HUES64 (cell line): Measurements from ENCODE around the gene INPP5B.
"Not testable (repeated sequence)": the region's sequence is repeated elsewhere in the genome, so short reads cannot be mapped to it uniquely, and the experiment has no call there.

Experiments used
- H3K27ac ChIP-seq: 2 replicates; pipeline ENCODE4 v1.7.0; 2013; ENCODE audit warnings: low read depth, low read length, inconsistent platforms
- H3K27me3 ChIP-seq: 2 replicates; pipeline ENCODE4 v1.6.1; 2013; ENCODE audit warnings: mild to moderate bottlenecking, low read length; ENCODE audit not compliant: insufficient read depth
- H3K36me3 ChIP-seq: 2 replicates; pipeline ENCODE4 v1.6.1; 2013; ENCODE audit warnings: mild to moderate bottlenecking, low read length; ENCODE audit not compliant: insufficient read depth
- H3K4me1 ChIP-seq: 2 replicates; pipeline ENCODE4 v1.6.1; 2013; ENCODE audit warnings: mild to moderate bottlenecking, low read length, moderate library complexity; ENCODE audit not compliant: insufficient read depth
- H3K4me3 ChIP-seq: 2 replicates; pipeline ENCODE4 v1.5.1; 2013; ENCODE audit warnings: mild to moderate bottlenecking, low read length, moderate library complexity
- H3K9ac ChIP-seq: 2 replicates; pipeline ENCODE4 v1.6.1; 2013; ENCODE audit warnings: mild to moderate bottlenecking, low read depth, low read length
- H3K9me3 ChIP-seq: 2 replicates; pipeline ENCODE4 v1.6.1; 2013; ENCODE audit warnings: low read depth, low read length; ENCODE audit not compliant: insufficient read depth
- WGBS: fragments of 150-250, 120-280 bp; methylation state at CpG from one replicate; pipeline ENCODE4 v1.1.7; 2013; ENCODE audit warnings: missing lambda C conversion rate; 5-methylcytosine and 5-hydroxymethylcytosine counted together

The INPP5B gene

DNA sequence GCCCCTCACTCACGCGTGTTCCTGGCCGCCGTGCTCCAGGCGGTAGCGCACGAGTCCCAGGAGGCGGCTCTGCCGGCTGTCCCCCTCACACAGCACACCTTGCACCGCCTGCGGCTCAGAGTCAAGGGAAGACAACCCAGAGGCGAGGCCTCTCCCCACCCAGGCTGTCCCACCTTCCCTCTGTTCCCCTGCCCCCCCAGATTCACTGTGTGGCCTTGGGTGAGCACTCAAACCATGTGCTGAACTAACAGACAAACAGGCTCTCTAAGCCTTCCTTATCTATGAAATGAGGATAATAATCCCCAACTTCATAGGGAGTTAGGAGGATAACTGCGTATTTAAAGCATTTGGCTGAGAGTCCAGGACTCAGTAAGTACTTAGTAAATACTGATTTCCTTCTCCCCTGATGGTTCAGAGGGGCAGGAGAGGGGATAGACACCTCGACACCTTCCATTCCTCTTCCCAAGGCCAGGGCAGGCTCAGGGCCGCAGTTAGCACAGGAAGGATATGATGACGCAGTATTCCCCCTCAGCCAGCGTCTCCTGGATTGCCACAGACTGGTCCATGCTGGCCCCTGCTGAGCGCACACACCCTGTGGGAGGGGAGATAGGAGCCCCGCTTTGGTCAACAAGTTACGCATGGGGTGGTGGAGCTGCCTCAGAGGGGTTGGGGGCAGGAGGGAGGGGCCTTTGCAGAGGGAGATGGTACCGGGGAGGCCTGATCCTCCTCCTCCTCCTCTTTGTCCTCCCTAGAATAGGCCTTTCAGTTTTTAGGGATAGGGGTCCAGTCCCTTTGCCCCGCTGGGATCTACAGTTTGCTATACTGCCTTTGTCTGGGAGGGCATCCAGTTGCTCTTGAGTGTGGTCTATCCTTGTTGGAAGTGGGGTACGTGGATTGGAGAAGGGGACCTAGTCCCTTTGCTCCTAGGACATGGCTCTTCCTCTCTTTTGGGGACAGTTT is 830 bp downstream of the INPP5B start:
- Histone ChIP-seq H3K9ac (peak overlapping the region; percentile 79), H3K4me1 (0 out of 2 replicates have a peak, but pooled peaks cover 3% of the 10 kb centered on the region), H3K36me3 (no peaks in the 10 kb centered on the region), H3K27me3 (no peaks in the 10 kb centered on the region), H3K9me3 (no peaks in the 10 kb centered on the region), H3K4me3 (peak overlapping the region; percentile 77), H3K27ac (peak overlapping the region; percentile 28; the same call in 1 of the 2 replicates)
- 70% methylated on average over 22 of the region's 23 CpGs for WGBS

DNA sequence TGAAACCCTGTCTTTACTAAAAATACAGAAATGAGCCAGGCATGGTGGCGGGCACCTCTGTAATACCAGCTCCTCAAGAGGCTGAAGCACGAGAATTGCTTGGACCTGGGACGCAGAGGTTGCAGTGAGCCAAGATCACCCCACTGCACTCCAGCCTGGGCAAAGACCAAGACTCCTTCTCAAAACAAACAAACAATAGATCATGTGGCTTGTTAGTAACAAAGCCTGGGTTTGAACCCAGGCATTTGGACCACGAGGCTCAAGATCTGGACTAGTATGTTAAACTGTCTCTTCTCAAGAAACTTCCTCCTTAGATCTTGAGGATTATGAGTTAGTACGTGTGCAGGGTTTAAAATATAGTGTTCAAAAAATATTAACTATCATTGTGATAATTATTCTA is 1.6 kb downstream of the INPP5B start:
- Histone ChIP-seq H3K36me3 (no peaks in the 10 kb centered on the region), H3K27me3 (no peaks in the 10 kb centered on the region), H3K27ac (no peak overlapping the region), H3K4me3 (no peak overlapping the region), H3K4me1 (0 out of 2 replicates have a peak, but pooled peaks cover 3% of the 10 kb centered on the region), H3K9ac (no peak overlapping the region), H3K9me3 (no peaks in the 10 kb centered on the region)
- WGBS, result 91% methylated on average over 4 of the region's 5 CpGs

DNA sequence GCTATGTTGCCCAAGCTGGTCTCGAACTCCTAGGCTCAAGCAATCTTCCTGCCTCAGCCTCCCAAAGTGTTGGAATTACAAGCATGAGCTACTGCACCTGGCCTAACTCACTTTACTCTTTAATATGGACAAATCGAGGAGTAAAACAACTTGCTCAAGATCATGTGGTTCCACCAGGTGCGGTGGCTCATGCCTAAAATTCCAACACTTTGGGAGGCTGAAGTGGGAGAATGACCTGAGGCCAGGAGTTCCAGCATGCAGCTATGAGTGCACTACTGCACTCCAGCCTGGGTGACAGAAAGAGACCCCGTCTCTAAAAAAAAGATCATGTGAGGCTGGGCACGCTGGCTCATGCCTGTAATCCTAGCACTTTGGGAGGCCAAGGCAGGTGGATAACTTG is 2.0 kb downstream of the INPP5B start:
- Histone ChIP-seq H3K4me3 (no peak overlapping the region), H3K36me3 (no peaks in the 10 kb centered on the region), H3K27ac (no peak overlapping the region), H3K9me3 (no peaks in the 10 kb centered on the region), H3K9ac (no peak overlapping the region), H3K4me1 (0 out of 2 replicates have a peak, but pooled peaks cover 3% of the 10 kb centered on the region), H3K27me3 (no peaks in the 10 kb centered on the region)
- 93% methylated on average over 5 of the region's 5 CpGs for WGBS

DNA sequence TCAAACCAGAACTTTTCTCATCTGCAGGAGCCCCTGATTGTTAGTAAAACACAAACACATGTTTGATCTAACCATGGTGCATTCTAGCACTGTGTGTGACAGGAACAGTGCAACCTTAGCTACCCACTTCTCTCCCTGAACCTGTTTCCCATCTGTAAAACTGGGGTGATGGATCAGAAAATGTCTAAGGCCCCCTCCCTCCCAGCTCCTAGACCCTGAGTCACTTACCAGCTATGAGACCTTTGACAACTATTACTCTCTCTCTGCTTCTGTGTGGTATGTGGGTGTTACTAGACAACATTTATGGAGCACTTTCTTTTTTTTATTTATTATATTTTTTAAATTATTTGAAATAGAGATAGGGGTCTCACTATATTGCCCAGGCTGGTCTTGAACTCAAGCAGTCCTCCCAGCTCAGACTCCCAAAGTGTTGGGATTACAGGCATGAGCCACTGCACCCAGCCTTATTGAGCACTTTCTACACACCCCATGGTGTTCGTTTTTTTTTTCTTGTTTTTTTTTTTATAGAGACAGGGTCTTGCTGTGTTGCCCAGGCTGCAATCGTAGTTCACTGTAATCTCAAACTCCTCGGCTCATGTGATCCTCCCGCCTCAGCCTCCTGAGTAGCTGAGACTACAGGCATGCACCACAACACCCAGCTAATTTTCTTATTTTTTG is 2.6 kb downstream of the INPP5B start:
- no peaks in the 10 kb centered on the region for H3K36me3 ChIP-seq

DNA sequence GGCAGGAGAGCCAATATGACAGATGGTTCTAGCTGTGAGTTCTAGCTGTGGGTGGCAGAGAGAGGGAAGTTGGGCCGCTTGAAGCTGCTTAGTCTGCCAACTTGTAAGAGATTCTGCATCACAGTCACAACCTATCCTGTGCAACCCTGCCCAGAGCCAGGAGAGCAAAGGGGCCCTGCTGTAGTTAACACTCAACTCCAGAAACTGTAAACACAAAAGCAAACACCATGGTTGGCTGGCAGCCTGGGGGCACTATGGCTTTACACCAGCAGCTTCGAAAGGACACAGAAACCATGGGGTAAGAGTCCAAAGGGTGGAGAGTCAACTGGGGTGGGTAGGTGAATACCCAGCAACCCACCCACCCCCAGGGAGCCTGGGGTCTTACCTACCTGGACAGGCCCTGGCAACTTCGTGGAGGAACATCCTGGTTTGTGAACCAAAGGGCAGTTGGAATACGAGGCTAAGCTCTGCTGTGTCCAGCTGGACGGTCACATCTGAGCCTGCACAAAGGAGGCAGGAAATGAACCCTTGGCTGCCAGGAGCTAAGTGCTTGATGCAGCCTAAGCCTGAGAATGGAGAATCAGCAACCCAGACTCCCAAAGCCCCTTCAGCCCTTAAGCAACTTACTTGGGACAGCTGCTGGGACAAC is 6.4 kb downstream of the INPP5B start:
- Histone ChIP-seq H3K9me3 (no peaks in the 10 kb centered on the region), H3K27ac (no peak overlapping the region), H3K4me3 (no peak overlapping the region), H3K4me1 (no peaks in the 10 kb centered on the region), H3K9ac (no peak overlapping the region), H3K27me3 (no peaks in the 10 kb centered on the region), H3K36me3 (no peaks in the 10 kb centered on the region)
- 93% methylated on average over 5 of the region's 5 CpGs for WGBS

More for the DNA sequence above, 2.6 kb downstream of the INPP5B start:
- 74% methylated on average over 3 of the region's 4 CpGs for WGBS
- no peak overlapping the region for H3K9ac ChIP-seq
- H3K27me3 ChIP-seq, result no peaks in the 10 kb centered on the region
- H3K27ac ChIP-seq, result no peak overlapping the region
- 0 out of 2 replicates have a peak, but pooled peaks cover 3% of the 10 kb centered on the region for H3K4me1 ChIP-seq
- no peak overlapping the region for H3K4me3 ChIP-seq
- no peaks in the 10 kb centered on the region for H3K9me3 ChIP-seq

DNA sequence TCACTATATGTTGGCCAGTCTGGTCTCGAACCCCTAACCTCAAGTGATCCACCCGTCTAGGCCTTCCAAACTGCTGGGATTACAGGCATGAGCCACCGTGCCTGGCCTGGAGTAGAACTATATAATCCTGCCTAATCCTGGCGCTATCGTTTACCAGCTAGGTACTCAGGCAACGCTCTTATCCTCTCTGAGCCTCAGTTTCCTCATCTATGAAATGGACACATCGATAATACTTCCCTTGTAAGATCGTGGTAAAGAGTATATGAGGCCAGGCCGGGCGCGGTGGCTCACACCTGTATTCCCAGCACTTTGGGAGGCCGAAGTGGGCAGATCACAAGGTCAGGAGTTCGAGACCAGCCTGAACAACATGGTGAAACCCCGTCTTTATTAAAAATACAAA is 10.1 kb downstream of the INPP5B start:
- 93% methylated on average over 14 of the region's 14 CpGs for WGBS
- H3K27me3 ChIP-seq, H3K36me3 ChIP-seq, H3K9ac ChIP-seq, H3K27ac ChIP-seq, H3K4me3 ChIP-seq, H3K4me1 ChIP-seq, H3K9me3 ChIP-seq: not testable (repeated sequence)

DNA sequence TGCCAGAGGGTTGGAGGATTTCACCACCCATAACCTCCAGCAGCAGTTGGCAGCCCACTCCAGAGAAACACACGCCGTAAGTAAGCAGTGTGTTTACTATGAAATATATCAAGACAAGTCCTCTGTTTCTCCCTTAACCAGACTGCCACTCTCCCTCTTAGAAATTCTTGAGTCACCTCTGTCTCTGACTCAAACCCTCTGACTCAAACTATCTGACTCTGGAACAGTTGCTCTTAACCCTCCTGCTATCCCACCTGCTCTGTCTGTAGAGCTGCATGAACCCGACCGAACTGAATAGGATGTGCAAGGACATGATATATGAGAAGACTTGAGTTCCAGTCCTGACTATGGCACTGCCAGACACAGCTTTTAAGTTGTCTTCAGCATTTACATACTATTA is 14.1 kb downstream of the INPP5B start:
- peaks cover 4% of the 10 kb centered on the region; the same call in 1 of the 2 replicates for H3K4me1 ChIP-seq
- H3K9me3 ChIP-seq, result no peaks in the 10 kb centered on the region
- no peak overlapping the region for H3K4me3 ChIP-seq
- peaks cover 4% of the 10 kb centered on the region; the same call in 1 of the 2 replicates for H3K36me3 ChIP-seq
- H3K27ac ChIP-seq, result no peak overlapping the region
- no peaks in the 10 kb centered on the region for H3K27me3 ChIP-seq
- WGBS, result 98% methylated on average over 4 of the region's 4 CpGs
- no peak overlapping the region for H3K9ac ChIP-seq

DNA sequence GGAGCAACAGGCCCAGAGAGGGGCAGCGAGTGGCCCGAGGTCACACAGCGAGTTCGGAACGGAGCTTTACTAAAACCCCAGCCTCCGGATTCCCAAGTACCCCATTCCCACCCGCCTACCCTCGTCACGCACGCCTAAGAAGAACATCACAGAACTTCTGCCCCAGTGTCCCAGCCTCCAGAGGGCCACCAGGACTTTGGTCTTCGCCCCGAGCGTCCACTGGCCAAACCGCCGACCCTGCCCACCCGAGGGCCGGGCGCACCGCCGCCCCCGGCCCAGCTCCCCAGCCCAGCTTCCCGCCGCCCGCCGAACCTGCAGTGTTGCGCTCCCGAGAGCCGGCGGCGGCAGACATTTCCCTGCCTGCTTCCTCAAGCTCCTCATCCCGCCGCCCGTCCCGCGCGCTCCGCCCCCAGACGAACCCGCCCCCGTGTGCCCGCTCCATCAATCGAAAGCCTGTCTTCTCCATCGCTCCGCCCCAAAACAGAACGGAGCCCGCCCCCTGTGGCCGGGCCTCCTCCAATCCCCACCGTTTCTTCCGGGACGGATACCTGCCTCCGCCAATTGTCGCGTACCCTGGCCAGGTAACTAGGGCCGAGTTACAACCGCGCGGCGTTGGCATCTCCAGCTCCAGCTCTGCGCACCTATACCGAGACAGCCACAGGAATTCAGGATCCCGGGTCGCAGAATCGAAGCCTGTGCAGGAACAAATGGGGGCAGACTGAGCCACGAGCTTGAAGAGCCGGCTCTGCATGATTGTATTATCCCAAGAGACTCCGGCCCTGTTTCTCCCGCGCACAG is 15.3 kb downstream of the INPP5B start:
- Histone ChIP-seq H3K9me3 (no peaks in the 10 kb centered on the region), H3K36me3 (peaks cover 4% of the 10 kb centered on the region; the same call in 1 of the 2 replicates), H3K4me3 (peak overlapping the region; percentile 96), H3K27me3 (no peaks in the 10 kb centered on the region), H3K9ac (peak overlapping the region; percentile 85), H3K4me1 (peaks cover 4% of the 10 kb centered on the region; the same call in 1 of the 2 replicates), H3K27ac (peak overlapping the region; percentile 63; the same call in 1 of the 2 replicates)
- 1% methylated on average over 68 of the region's 68 CpGs for WGBS

DNA sequence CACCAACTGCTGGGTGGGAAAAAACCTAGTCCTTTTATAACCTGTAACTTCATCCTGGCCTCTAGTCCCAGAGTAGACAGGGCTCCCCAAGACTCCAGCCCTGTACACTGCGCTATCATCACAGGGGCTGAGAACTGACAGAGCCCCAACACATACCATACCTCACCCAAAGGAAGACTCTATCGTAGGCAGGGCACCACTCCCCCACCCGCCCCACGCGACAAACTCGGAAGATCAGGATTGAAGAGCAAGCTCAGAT is 15.8 kb downstream of the INPP5B start:
- Histone ChIP-seq H3K4me1 (peaks cover 4% of the 10 kb centered on the region; the same call in 1 of the 2 replicates), H3K27me3 (no peaks in the 10 kb centered on the region), H3K27ac (no peak overlapping the region), H3K9ac (peak overlapping the region; percentile 85), H3K9me3 (no peaks in the 10 kb centered on the region), H3K4me3 (peak overlapping the region; percentile 96), H3K36me3 (peaks cover 4% of the 10 kb centered on the region; the same call in 1 of the 2 replicates)
- 17% methylated on average over 6 of the region's 6 CpGs for WGBS

DNA sequence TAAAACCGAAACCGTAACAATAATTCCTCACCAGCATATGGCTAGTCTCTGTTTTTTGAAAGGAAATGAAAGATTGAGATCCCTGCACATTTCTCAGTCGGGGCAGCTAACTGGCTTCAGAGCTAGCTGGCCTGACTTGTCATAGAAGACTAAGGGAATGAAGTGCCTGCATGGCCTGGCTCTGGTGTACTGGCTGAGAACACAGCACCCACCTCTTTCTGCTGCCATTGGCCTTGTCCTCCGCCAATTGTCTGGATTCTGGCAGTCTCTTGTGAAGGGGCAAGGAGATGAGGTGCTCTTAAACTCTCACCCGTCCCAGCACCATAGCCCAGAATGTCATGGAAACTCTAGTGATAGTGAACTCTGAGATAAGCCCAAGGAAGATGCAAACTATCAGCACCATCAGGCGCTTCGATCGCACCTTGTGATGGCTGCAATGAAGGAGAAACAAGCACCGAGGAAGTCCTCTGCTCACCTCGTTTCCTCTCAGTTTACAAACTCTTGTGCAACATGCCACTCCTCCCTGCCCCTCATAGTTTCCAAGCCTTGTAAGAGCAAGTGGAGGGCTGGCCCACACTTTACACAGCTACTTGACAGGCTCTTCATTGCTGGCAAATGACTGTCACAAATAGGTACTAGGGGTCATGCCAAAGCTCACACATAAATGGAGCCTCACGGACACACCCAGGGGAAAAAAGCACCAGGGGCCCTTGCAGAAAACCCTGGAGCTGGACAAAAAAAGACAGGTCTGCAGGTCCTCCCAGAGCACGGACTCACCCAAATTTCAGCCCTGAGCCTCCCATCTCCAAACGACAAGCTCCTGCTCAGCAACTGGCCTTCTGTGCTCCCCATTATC is 16.4 kb downstream of the INPP5B start:
- peak overlapping the region; percentile 85 for H3K9ac ChIP-seq
- WGBS, result 85% methylated on average over 13 of the region's 13 CpGs
- H3K27ac ChIP-seq, result no peak overlapping the region
- H3K36me3 ChIP-seq, result peaks cover 4% of the 10 kb centered on the region; the same call in 1 of the 2 replicates
- no peaks in the 10 kb centered on the region for H3K9me3 ChIP-seq
- peaks cover 4% of the 10 kb centered on the region; the same call in 1 of the 2 replicates for H3K4me1 ChIP-seq
- no peaks in the 10 kb centered on the region for H3K27me3 ChIP-seq
- H3K4me3 ChIP-seq, result peak overlapping the region; percentile 96
